Measurements from ENCODE around the gene WIPF3.

- TF ChIP-seq POLR2A (IDR thresholded peaks at IDR 0.05) (no peak), CTCF (IDR thresholded peaks at IDR 0.05 in 8 of 11, conservative IDR thresholded peaks at IDR 0.05 in 3 of 11) (no peak), POLR2AphosphoS5 (IDR thresholded peaks at IDR 0.05) (no peak)
Measured at GRCh38 chr7:29917641-29918040, 111.3 kb downstream of the WIPF3 start.

Measured in spleen (tissue), 7 donors.